Measurements from ENCODE around the gene ORM1.

Gene ORM1

DNA sequence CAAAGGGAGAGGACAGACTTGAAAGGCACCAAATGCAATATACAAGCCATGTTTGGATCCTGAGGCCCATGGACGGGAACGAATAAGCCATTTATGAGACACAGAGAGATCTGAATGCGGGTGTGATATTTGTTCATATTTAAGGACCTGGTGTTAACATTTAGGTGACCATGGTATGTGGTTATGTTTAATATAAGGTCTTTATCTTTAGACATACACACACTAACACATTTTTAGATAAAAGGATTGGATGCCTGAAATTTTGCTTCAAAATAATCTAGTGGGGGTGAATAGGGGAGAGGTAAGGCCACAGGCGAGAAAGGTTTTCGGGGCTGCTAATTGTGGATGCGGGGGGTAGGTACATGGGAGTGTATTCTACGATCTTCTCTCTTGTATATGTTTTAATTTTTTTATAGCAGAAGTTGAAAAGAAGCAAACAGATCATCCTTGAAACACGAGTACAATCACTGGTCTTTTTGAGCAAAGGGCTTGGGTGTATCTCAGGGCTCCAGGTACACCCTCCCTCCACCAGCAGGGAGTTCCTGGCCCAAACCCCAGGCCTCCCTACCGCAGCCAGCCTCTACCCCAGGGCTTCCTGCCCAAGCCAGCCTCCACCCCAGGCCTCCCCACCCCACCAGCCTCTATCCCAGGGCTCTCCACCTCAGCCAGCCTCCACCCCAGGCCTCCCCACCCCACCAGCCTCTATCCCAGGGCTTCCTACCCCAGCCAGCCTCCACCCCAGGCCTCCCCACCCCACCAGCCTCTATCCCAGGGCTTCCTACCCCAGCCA lies 52.7 kb downstream of the ORM1 start:
- no peak for DNase-seq (ENCODE audit: low spot score)
- TF ChIP-seq, protein P1, sequence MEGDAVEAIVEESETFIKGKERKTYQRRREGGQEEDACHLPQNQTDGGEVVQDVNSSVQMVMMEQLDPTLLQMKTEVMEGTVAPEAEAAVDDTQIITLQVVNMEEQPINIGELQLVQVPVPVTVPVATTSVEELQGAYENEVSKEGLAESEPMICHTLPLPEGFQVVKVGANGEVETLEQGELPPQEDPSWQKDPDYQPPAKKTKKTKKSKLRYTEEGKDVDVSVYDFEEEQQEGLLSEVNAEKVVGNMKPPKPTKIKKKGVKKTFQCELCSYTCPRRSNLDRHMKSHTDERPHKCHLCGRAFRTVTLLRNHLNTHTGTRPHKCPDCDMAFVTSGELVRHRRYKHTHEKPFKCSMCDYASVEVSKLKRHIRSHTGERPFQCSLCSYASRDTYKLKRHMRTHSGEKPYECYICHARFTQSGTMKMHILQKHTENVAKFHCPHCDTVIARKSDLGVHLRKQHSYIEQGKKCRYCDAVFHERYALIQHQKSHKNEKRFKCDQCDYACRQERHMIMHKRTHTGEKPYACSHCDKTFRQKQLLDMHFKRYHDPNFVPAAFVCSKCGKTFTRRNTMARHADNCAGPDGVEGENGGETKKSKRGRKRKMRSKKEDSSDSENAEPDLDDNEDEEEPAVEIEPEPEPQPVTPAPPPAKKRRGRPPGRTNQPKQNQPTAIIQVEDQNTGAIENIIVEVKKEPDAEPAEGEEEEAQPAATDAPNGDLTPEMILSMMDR (IDR thresholded peaks at IDR 0.05; ENCODE audit: borderline replicate concordance, control extremely low read depth, extremely low read depth, insufficient read depth, missing control alignments) = no peak
- in situ Hi-C loops (cut with MboI; ENCODE audit: low sequenced_read_pairs, unreplicated experiment) = no loop called here
